Measurements from ENCODE around the gene PRCD. TPM values are rescaled to one million over a fixed set of nuclear protein-coding genes. Genes with fewer than 3 reads are reported as not detected.
A peak's percentile ranks its signal among the peaks of the same experiment; 100 is the strongest.

The PRCD gene
- total RNA-seq, 1 donor from 2014 or later: 0.54 TPM

- no peak overlapping the region for H3K27ac Mint-ChIP-seq (ENCODE audit: unreplicated experiment)
- H3K4me1 Mint-ChIP-seq (ENCODE audit: unreplicated experiment): peaks cover 20% of the 10 kb centered on the region
- DNase-seq (ENCODE audit: low spot score): no peak
- no peaks in the 10 kb centered on the region for H3K36me3 Mint-ChIP-seq (ENCODE audit: low read depth, unreplicated experiment)
- TF ChIP-seq, protein P1, sequence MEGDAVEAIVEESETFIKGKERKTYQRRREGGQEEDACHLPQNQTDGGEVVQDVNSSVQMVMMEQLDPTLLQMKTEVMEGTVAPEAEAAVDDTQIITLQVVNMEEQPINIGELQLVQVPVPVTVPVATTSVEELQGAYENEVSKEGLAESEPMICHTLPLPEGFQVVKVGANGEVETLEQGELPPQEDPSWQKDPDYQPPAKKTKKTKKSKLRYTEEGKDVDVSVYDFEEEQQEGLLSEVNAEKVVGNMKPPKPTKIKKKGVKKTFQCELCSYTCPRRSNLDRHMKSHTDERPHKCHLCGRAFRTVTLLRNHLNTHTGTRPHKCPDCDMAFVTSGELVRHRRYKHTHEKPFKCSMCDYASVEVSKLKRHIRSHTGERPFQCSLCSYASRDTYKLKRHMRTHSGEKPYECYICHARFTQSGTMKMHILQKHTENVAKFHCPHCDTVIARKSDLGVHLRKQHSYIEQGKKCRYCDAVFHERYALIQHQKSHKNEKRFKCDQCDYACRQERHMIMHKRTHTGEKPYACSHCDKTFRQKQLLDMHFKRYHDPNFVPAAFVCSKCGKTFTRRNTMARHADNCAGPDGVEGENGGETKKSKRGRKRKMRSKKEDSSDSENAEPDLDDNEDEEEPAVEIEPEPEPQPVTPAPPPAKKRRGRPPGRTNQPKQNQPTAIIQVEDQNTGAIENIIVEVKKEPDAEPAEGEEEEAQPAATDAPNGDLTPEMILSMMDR (IDR thresholded peaks at IDR 0.05; ENCODE audit: unreplicated experiment): no peak
- no peaks in the 10 kb centered on the region for H3K9me3 Mint-ChIP-seq (ENCODE audit: unreplicated experiment)
- peaks cover 14% of the 10 kb centered on the region for H3K27me3 Mint-ChIP-seq (ENCODE audit: unreplicated experiment)
- H3K4me3 Mint-ChIP-seq (ENCODE audit: unreplicated experiment): no peak overlapping the region
Measured at GRCh38 chr17:76534831-76535732, 4.8 kb upstream of the PRCD start.

GRCh38 chr17:76535788-76536510 is 3.9 kb upstream of the PRCD start:
- TF ChIP-seq, protein P1 (IDR thresholded peaks at IDR 0.05; ENCODE audit: unreplicated experiment): no peak
- H3K4me3 Mint-ChIP-seq (ENCODE audit: unreplicated experiment): no peak overlapping the region
- no peaks in the 10 kb centered on the region for H3K9me3 Mint-ChIP-seq (ENCODE audit: unreplicated experiment)
- no peak for DNase-seq (ENCODE audit: low spot score)
- H3K36me3 Mint-ChIP-seq (ENCODE audit: low read depth, unreplicated experiment): no peaks in the 10 kb centered on the region
- H3K27me3 Mint-ChIP-seq (ENCODE audit: unreplicated experiment): peaks cover 14% of the 10 kb centered on the region
- H3K4me1 Mint-ChIP-seq (ENCODE audit: unreplicated experiment): peaks cover 15% of the 10 kb centered on the region
- no peak overlapping the region for H3K27ac Mint-ChIP-seq (ENCODE audit: unreplicated experiment)

DNA sequence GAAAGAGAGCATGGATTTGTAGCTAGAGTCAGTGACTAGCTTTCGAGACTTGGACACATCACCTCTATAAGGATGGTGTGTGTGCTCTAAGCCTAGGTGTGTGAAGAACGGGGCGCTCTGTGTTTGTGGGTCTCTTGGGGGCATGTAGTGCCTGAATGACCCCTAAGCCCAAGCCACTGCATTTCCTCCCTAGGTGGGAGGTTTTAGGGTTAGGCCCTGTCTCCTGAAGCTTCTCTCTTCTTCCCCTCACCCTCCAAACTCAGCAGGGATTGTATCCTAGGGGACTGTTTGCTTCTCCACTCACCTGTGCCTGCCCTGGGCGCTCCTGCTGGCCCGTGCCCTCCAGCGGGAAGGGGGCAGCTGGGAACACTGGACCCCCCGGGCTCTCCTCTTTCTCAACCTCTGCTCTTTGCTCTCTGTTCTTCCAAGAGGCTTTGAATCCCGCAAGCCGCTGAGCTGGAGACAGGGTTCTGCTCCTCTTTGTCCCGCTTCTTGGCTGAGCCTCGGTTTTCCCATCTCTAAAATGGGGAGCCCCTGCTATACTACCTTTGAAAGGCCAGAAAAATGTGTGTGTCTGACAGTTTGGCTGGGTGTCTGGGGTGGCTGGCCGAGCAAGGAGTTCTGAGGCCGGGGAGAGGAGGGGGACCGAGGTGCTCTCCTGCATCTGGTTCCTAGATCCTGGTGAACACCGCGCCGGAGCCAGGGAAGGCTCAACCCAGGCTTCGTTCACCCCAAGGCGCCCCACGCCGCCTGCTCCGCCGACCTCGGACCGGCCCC is 3.1 kb upstream of the PRCD start:
- DNase-seq (ENCODE audit: low spot score): no peak
- Mint-ChIP-seq H3K36me3 (ENCODE audit: low read depth, unreplicated experiment) (no peaks in the 10 kb centered on the region), H3K9me3 (ENCODE audit: unreplicated experiment) (no peaks in the 10 kb centered on the region), H3K4me1 (ENCODE audit: unreplicated experiment) (peaks cover 15% of the 10 kb centered on the region), H3K4me3 (ENCODE audit: unreplicated experiment) (peak overlapping the region; percentile 27), H3K27ac (ENCODE audit: unreplicated experiment) (no peak overlapping the region), H3K27me3 (ENCODE audit: unreplicated experiment) (peaks cover 14% of the 10 kb centered on the region)
- TF ChIP-seq, protein P1 (IDR thresholded peaks at IDR 0.05; ENCODE audit: unreplicated experiment): no peak

DNA sequence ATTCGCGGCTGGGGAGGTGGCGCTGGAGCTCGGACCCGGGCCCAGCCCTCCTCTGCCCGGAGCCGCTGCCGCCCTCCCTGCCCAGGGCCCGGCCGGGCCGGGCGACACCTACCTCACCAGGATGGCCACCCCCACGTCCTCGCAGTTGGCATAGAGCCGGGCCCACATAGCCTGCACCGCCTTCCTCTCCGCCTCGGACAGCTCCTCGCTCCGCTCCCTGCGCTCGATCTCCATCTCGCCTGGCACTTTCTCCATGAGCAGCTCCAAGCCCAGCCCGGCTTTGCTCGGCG is 2.6 kb upstream of the PRCD start:
- no peak for DNase-seq (ENCODE audit: low spot score)
- Mint-ChIP-seq H3K27ac (ENCODE audit: unreplicated experiment) (no peak overlapping the region), H3K4me3 (ENCODE audit: unreplicated experiment) (no peak overlapping the region), H3K4me1 (ENCODE audit: unreplicated experiment) (peaks cover 10% of the 10 kb centered on the region), H3K27me3 (ENCODE audit: unreplicated experiment) (peaks cover 10% of the 10 kb centered on the region), H3K36me3 (ENCODE audit: low read depth, unreplicated experiment) (no peaks in the 10 kb centered on the region), H3K9me3 (ENCODE audit: unreplicated experiment) (no peaks in the 10 kb centered on the region)
- TF ChIP-seq, protein P1 (IDR thresholded peaks at IDR 0.05; ENCODE audit: unreplicated experiment): no peak

Measured in endothelial cell (in vitro differentiated cells).